ENCODE data around the gene ZNF280B.

- no peak for TF ChIP-seq CTCF (conservative IDR thresholded peaks at IDR 0.05; ENCODE audit: low read length)
- no peak for TF ChIP-seq EZH2phosphoT487 (IDR thresholded peaks at IDR 0.05; ENCODE audit: borderline replicate concordance, low read depth, low read length)
These were observed 8.4 kb upstream of the ZNF280B start for GRCh38 chr22:22516992-22517391.

Measured in OCI-LY7 (cell line).